HG03135 (cell line): ENCODE measurements around the gene SPRR1A.

Experiments
- ATAC-seq: cut with Tn5 transposase; IDR thresholded peaks from one replicate; pipeline ENCODE4 v1.9.1; 2021; ENCODE audit warnings: mild to moderate bottlenecking, moderate library complexity; ENCODE audit not compliant: unreplicated experiment

SPRR1A gene

GRCh38 chr1:153025797-153026196 is 41.9 kb downstream of the SPRR1A start:
- ATAC-seq, result no peak

GRCh38 chr1:153028766-153029165 is 44.9 kb downstream of the SPRR1A start:
- no peak for ATAC-seq

GRCh38 chr1:153030895-153031294 is 47.0 kb downstream of the SPRR1A start, which contains the start of gene SPRR1B:
TSS of gene SPRR1B (plus strand) at chr1:153031203. CDS start at chr1:153032346, 1,143 bp downstream.
- ATAC-seq, result no peak

GRCh38 chr1:153032073-153032472 is 48.2 kb downstream of the SPRR1A start:
- no peak for ATAC-seq

GRCh38 chr1:153032677-153033308 is 48.9 kb downstream of the SPRR1A start:
- ATAC-seq, result no peak

- no peak for ATAC-seq
Measured at GRCh38 chr1:153035211-153035610, 51.3 kb downstream of the SPRR1A start.
